Measurements from ENCODE around the gene SV2A. TPM values are rescaled to one million over a fixed set of nuclear protein-coding genes. Genes with fewer than 3 reads are reported as not detected.
A peak's percentile ranks its signal among the peaks of the same experiment; 100 is the strongest.

Gene SV2A
- total RNA-seq, 1 donor from 2014 or later, result 16.0 TPM

GRCh38 chr1:149926296-149926695 is 8.7 kb upstream of the SV2A start:
- DNase-seq (ENCODE audit: low spot score), result no peak
- H3K27me3 Mint-ChIP-seq (ENCODE audit: low read depth), result no peaks in the 10 kb centered on the region
- H3K4me1 Mint-ChIP-seq (ENCODE audit: low read depth), result peaks cover 45% of the 10 kb centered on the region
- peaks cover 38% of the 10 kb centered on the region for H3K36me3 Mint-ChIP-seq (ENCODE audit: low read depth)
- peak overlapping the region; percentile 99 for H3K4me3 Mint-ChIP-seq (ENCODE audit: unreplicated experiment)
- no peaks in the 10 kb centered on the region for H3K9me3 Mint-ChIP-seq (ENCODE audit: low read depth)
- no peak overlapping the region for H3K27ac Mint-ChIP-seq (ENCODE audit: unreplicated experiment)
- no peak for TF ChIP-seq CTCF (IDR thresholded peaks at IDR 0.05)

- TF ChIP-seq CTCF (IDR thresholded peaks at IDR 0.05), result no peak
- DNase-seq (ENCODE audit: low spot score), result no peak
- Mint-ChIP-seq H3K9me3 (ENCODE audit: low read depth) (no peaks in the 10 kb centered on the region), H3K4me3 (ENCODE audit: unreplicated experiment) (peak overlapping the region; percentile 99), H3K4me1 (ENCODE audit: low read depth) (peaks cover 42% of the 10 kb centered on the region), H3K36me3 (ENCODE audit: low read depth) (peaks cover 36% of the 10 kb centered on the region), H3K27ac (ENCODE audit: unreplicated experiment) (no peak overlapping the region), H3K27me3 (ENCODE audit: low read depth) (no peaks in the 10 kb centered on the region)
Measured at GRCh38 chr1:149925751-149926150, 8.1 kb upstream of the SV2A start.

GRCh38 chr1:149925345-149925744 is 7.7 kb upstream of the SV2A start:
- H3K4me3 Mint-ChIP-seq (ENCODE audit: unreplicated experiment), result peak overlapping the region; percentile 19
- DNase-seq (ENCODE audit: low spot score), result no peak
- peaks cover 42% of the 10 kb centered on the region for H3K4me1 Mint-ChIP-seq (ENCODE audit: low read depth)
- H3K36me3 Mint-ChIP-seq (ENCODE audit: low read depth), result peaks cover 33% of the 10 kb centered on the region
- no peaks in the 10 kb centered on the region for H3K9me3 Mint-ChIP-seq (ENCODE audit: low read depth)
- no peaks in the 10 kb centered on the region for H3K27me3 Mint-ChIP-seq (ENCODE audit: low read depth)
- TF ChIP-seq CTCF (IDR thresholded peaks at IDR 0.05), result no peak
- no peak overlapping the region for H3K27ac Mint-ChIP-seq (ENCODE audit: unreplicated experiment)

GRCh38 chr1:149923626-149924025 is 6.0 kb upstream of the SV2A start:
- Mint-ChIP-seq H3K4me3 (ENCODE audit: unreplicated experiment) (no peak overlapping the region), H3K27me3 (ENCODE audit: low read depth) (no peaks in the 10 kb centered on the region), H3K27ac (ENCODE audit: unreplicated experiment) (no peak overlapping the region), H3K9me3 (ENCODE audit: low read depth) (no peaks in the 10 kb centered on the region), H3K36me3 (ENCODE audit: low read depth) (peaks cover 33% of the 10 kb centered on the region), H3K4me1 (ENCODE audit: low read depth) (peaks cover 35% of the 10 kb centered on the region)
- no peak for DNase-seq (ENCODE audit: low spot score)
- TF ChIP-seq CTCF (IDR thresholded peaks at IDR 0.05), result no peak

GRCh38 chr1:149916898-149917252 is 769 bp downstream of the SV2A start:
- no peaks in the 10 kb centered on the region for H3K27me3 Mint-ChIP-seq (ENCODE audit: low read depth)
- no peaks in the 10 kb centered on the region for H3K9me3 Mint-ChIP-seq (ENCODE audit: low read depth)
- TF ChIP-seq CTCF (IDR thresholded peaks at IDR 0.05), result no peak
- no peak overlapping the region for H3K27ac Mint-ChIP-seq (ENCODE audit: unreplicated experiment)
- H3K36me3 Mint-ChIP-seq (ENCODE audit: low read depth), result peaks cover 9% of the 10 kb centered on the region
- peaks cover 25% of the 10 kb centered on the region for H3K4me1 Mint-ChIP-seq (ENCODE audit: low read depth)
- no peak for DNase-seq (ENCODE audit: low spot score)
- H3K4me3 Mint-ChIP-seq (ENCODE audit: unreplicated experiment), result peak overlapping the region; percentile 81
